ENCODE measurements around the gene MICALL2. TPM values are rescaled to one million over a fixed set of nuclear protein-coding genes. Genes with fewer than 3 reads are reported as not detected.
A peak's percentile ranks its signal among the peaks of the same experiment; 100 is the strongest.

Gene MICALL2
- total and polyA plus RNA-seq, 2 donors from 2014 or later = 16.6 to 53.4 TPM

- TF ChIP-seq, protein P1, sequence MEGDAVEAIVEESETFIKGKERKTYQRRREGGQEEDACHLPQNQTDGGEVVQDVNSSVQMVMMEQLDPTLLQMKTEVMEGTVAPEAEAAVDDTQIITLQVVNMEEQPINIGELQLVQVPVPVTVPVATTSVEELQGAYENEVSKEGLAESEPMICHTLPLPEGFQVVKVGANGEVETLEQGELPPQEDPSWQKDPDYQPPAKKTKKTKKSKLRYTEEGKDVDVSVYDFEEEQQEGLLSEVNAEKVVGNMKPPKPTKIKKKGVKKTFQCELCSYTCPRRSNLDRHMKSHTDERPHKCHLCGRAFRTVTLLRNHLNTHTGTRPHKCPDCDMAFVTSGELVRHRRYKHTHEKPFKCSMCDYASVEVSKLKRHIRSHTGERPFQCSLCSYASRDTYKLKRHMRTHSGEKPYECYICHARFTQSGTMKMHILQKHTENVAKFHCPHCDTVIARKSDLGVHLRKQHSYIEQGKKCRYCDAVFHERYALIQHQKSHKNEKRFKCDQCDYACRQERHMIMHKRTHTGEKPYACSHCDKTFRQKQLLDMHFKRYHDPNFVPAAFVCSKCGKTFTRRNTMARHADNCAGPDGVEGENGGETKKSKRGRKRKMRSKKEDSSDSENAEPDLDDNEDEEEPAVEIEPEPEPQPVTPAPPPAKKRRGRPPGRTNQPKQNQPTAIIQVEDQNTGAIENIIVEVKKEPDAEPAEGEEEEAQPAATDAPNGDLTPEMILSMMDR (IDR thresholded peaks at IDR 0.05; ENCODE audit: borderline replicate concordance, extremely low read depth, insufficient read depth) = no peak
- FAIRE-seq (no peak), DNase-seq (peak in 1 of 5 donors; percentile 63)
Observed at GRCh38 chr7:1425292-1426136, 33.8 kb downstream of the MICALL2 start.

GRCh38 chr7:1424041-1424440 lies 35.2 kb downstream of the MICALL2 start:
- no peaks in the 10 kb centered on the region for H3K27me3 ChIP-seq (ENCODE audit: control insufficient read depth, insufficient read depth, low read length)
- FAIRE-seq = no peak
- intact Hi-C loops (cut with DNase I) = no loop called here

More at GRCh38 chr7:1425292-1426136, 33.8 kb downstream of the MICALL2 start:
- Histone ChIP-seq H3K36me3 (ENCODE audit: control insufficient read depth in 2 of 3, insufficient read depth in 3 of 3, low read length in 3 of 3) (no peaks in the 10 kb centered on the region), H3K9ac (ENCODE audit: low read length in 3 of 3) (no peak overlapping the region), H3K4me1 (ENCODE audit: control insufficient read depth in 2 of 3, insufficient read depth in 2 of 3, low read depth in 1 of 3, low read length in 3 of 3) (peaks cover 0 to 3% (median 0%) of the 10 kb centered on the region in 3 donors), H3K27ac (ENCODE audit: low read depth in 2 of 2, low read length in 2 of 2) (no peak overlapping the region), H3K4me3 (ENCODE audit: low read length in 3 of 3) (no peak overlapping the region), H3K9me3 (ENCODE audit: control insufficient read depth in 2 of 3, insufficient read depth in 1 of 3, low read length in 3 of 3) (no peaks in the 10 kb centered on the region), H3K27me3 (ENCODE audit: control insufficient read depth, insufficient read depth, low read length) (no peaks in the 10 kb centered on the region)
- intact Hi-C loops (cut with DNase I) = no loop called here

GRCh38 chr7:1423264-1423811 lies 35.9 kb downstream of the MICALL2 start:
- H3K4me1 ChIP-seq (ENCODE audit: control insufficient read depth in 2 of 3, insufficient read depth in 2 of 3, low read depth in 1 of 3, low read length in 3 of 3) = peaks cover 0 to 3% (median 0%) of the 10 kb centered on the region in 3 donors
- intact Hi-C loops (cut with DNase I) = no loop called here
- H3K27ac ChIP-seq (ENCODE audit: low read depth in 2 of 2, low read length in 2 of 2) = no peak overlapping the region
- no peak for FAIRE-seq
- no peak for DNase-seq
- H3K9me3 ChIP-seq (ENCODE audit: control insufficient read depth in 2 of 3, insufficient read depth in 1 of 3, low read length in 3 of 3) = no peaks in the 10 kb centered on the region
- H3K9ac ChIP-seq (ENCODE audit: low read length in 3 of 3) = no peak overlapping the region
- no peaks in the 10 kb centered on the region for H3K27me3 ChIP-seq (ENCODE audit: control insufficient read depth, insufficient read depth, low read length)
- TF ChIP-seq, protein P1 (IDR thresholded peaks at IDR 0.05; ENCODE audit: borderline replicate concordance, extremely low read depth, insufficient read depth) = no peak
- H3K4me3 ChIP-seq (ENCODE audit: low read length in 3 of 3) = no peak overlapping the region
- H3K36me3 ChIP-seq (ENCODE audit: control insufficient read depth in 2 of 3, insufficient read depth in 3 of 3, low read length in 3 of 3) = no peaks in the 10 kb centered on the region

More at GRCh38 chr7:1424041-1424440, 35.2 kb downstream of the MICALL2 start:
- no peaks in the 10 kb centered on the region for H3K9me3 ChIP-seq (ENCODE audit: control insufficient read depth in 2 of 3, insufficient read depth in 1 of 3, low read length in 3 of 3)
- H3K4me1 ChIP-seq (ENCODE audit: control insufficient read depth in 2 of 3, insufficient read depth in 2 of 3, low read depth in 1 of 3, low read length in 3 of 3) = peaks cover 0 to 3% (median 0%) of the 10 kb centered on the region in 3 donors
- TF ChIP-seq, protein P1 (IDR thresholded peaks at IDR 0.05; ENCODE audit: borderline replicate concordance, extremely low read depth, insufficient read depth) = no peak
- no peak overlapping the region for H3K4me3 ChIP-seq (ENCODE audit: low read length in 3 of 3)
- H3K9ac ChIP-seq (ENCODE audit: low read length in 3 of 3) = no peak overlapping the region
- H3K36me3 ChIP-seq (ENCODE audit: control insufficient read depth in 2 of 3, insufficient read depth in 3 of 3, low read length in 3 of 3) = no peaks in the 10 kb centered on the region
- H3K27ac ChIP-seq (ENCODE audit: low read depth in 2 of 2, low read length in 2 of 2) = no peak overlapping the region
- DNase-seq = no peak
